Myocyte (in vitro differentiated cells): ENCODE data around the gene KCNQ1. TPM values are rescaled to one million over a fixed set of nuclear protein-coding genes. Genes with fewer than 3 reads are reported as not detected.

Source experiments
- DNase-seq: peaks from one replicate; pipeline ENCODE4 v3.0.0-alpha.2; 2012; ENCODE audit warnings: low read depth
- total RNA-seq: library from RNA; depleted of rRNA; stranded (reverse); fragments of >200 nt; gene quantifications from 2 replicates; pipeline ENCODE4 v1.2.3, GENCODE V29; 2014

KCNQ1 gene
- total RNA-seq, 1 donor from 2014 or later: 0.32 TPM

DNA sequence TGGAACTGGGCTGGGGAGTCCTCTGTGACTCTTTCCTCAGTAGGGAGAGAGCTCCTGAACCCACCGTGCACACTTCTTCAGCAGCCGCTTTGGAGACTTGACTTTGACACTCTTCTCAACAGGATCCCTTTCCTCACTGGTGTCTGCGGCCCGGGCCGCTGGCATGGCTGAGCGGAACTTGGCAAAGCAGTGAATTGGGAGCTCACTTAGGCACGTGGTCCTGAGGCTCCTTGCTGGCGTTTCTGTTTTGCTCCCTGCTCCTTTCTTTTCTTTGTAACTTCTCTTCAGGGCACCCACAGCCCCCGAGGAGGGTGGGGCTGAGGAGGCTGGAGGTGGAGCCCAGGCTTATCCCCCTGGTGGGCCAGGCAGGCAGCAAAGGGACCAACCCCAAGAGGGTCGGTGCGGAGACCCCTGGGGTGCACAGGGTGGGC is 263.4 kb downstream of the KCNQ1 start:
- no peak for DNase-seq

DNA sequence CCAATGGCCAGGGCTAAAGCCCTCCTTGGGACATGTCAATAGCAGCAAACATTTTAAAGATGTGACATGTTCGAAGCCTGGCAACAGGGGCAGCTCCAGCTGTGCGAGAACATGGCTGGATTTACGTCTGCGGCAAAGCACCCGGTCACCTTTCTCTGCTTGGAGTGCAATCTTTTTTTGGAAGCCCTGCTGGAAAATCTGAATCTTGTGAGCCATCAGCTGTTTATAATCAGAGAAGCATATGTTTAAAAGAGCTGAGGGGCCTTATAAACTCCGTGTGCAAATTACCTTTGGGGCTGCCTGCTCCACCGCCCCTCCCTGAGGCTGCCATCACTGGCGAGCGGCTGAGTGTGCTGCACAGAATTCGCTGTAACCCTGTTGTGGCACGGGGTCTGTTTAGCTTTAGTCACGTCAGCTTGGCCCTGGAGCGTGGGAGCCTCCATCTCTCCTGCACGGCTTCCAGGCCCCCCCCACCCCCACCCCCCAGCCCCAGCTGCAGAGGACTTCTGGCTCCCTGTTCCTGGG is 264.0 kb downstream of the KCNQ1 start:
- no peak for DNase-seq

DNA sequence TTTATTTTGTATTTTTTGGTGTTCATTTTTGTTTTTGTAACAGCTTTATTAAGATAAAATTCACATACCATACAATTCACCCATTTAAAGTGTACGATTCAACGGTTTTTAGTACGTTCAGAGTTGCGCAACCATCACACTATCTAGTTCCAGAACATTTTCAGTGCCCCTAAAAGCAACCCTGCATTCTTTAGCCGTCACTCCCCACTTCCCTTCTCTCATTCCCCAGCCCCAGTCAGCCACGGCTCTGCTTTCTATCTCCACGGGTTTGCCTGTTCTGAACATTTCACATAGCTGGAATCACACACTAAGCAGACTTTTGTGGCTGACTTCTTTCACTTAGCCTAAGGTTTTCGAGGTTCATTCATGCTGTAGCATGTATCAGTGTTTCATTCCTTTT is 264.6 kb downstream of the KCNQ1 start:
- no peak for DNase-seq

GRCh38 chr11:2711161-2711560 is 266.4 kb downstream of the KCNQ1 start:
- DNase-seq: no peak

DNA sequence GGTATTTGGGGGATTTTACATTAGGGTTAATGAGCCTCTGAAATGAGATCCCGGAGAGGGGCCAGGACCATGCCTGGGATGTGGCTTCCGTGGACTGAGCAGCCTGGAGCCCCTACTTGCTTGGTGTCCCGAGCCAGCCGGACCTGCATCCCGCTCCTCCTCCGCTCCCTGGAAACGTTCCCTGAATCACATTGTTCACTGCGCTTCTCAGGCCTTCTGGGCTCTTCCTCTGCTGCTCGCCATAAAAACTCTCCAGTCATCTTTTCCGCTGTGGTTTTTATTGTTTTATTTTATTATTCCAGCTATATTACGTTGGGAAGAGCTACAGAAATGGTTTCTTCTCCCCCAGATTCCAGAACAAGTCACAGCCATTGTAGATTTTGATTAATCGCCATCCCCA is 268.3 kb downstream of the KCNQ1 start:
- no peak for DNase-seq

DNA sequence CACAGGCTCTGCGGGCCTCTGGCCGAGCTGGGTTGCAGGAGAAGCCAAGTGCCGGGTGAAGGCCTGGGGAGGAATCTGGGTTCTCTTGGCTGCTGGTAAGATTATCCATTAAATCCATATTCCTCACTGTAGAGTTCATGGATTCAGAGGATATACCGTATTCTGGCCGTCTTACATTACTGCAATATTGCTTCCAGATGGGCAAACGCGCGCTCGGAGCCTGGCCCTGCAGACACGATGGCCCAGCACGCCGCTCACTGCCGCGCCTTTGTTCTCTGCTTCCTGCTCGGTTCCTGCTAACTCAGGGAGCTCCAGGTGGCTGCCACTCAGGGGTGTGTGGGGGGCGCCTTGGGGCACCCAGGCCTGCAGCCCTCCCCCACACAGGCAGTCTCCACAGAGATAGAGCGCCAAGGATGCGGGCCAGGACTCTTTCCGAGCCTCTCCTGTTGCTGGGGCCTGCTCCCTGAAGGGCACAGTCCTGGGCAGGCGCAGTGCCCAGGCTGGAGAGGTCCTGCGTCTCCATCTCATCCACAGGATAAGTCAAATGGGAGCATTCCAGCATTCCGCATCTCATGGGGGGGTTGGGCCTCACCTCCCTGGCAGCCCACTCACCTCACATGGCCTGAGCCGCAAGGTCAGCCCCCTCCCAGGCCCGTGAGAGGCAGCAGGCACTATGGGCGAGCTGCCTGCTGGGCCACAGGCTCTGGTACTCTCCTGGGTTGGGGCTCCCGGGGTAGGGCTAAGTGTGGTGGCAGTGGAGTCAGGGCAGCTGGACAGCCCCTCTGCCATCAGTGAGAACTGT is 269.1 kb downstream of the KCNQ1 start:
- no peak for DNase-seq

DNA sequence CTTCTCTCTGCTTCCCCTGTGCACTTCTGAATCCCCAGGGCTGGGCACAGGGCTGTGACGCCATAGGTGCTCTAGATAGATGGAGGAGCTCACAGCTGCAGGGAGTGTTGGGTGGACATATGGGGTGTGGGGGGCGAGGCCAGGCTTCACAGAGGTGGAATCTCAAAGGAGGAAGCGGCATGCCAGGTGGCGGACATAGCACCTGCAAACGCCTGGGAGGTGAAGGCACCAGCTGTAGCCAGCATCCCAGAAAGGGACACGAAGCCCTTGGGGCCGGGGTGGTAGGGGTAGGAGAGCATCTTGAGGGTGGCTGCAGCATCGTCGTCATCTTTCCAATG is 269.6 kb downstream of the KCNQ1 start:
- DNase-seq: no peak

- no peak for DNase-seq
Observed at GRCh38 chr11:2714871-2715270, 270.1 kb downstream of the KCNQ1 start.

DNA sequence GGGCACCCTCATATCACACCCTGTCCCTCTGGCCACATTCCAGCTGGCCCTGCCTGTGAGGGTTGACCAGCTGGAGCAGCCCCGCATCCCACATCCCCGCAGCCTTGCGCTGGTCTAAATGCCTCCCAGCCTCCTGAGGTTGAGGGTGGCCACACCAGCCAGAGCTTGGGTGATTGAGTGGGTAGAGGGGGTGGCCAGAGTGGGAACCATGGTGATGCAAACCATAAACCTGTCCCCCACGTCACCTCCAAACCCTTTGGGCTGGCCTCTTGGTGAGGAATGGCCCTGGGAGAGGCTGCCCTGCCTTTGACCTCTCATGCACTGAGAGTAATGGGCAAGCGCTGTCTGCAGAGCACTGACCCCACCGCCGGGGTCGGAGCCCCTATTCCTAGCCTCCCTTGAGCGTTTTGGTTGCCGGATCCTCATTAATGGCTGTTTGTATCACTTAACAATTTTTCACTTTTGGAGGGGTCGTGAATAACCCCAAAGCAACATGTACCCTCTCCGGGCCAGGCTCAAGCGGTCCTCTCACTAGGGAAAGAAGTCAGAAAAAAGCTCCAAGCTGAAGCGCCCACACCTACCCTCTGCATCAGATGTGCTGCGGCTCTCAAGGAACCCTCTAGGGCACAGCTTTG is 271.0 kb downstream of the KCNQ1 start:
- DNase-seq: no peak

DNA sequence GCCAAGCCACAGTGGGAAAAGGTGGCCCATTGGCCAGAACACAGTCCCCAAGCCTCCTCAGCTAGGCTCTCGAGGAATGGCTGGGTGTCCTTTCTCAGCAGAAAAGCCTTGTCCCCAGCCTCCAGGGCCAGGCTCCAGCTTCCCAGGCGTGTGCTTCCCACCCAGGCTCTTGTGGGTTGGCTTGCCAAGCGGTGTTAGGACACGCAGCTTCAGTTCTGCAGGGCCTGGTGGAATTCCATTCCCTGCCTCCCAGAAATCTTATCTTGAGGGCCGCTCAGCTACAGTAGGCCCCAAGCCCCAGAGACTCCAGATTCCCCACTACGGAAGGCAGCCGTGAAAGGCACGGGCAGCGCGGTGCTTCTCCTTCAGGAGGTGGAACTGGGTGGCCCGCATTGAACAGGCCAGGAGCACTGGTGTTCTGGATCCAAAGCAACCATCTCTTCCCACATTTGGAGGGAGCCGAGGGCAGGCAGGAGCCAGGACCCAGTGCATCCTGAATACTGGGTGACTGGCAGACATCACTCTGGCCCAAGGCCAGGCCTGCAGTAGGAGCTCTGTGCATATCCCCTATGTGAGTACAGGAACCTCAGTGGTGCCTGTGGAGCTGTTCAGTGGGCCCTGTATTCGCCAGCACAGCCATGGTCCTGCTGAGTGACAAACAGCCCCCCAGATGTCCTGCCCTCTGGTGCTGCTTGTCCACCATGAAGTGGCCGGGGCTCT is 271.7 kb downstream of the KCNQ1 start:
- DNase-seq: peak; percentile 41

GRCh38 chr11:2717561-2718325 is 272.9 kb downstream of the KCNQ1 start:
- no peak for DNase-seq

- no peak for DNase-seq
Observed at GRCh38 chr11:2718817-2719438, 274.1 kb downstream of the KCNQ1 start.

- DNase-seq: no peak
Observed at GRCh38 chr11:2719831-2720590, 275.2 kb downstream of the KCNQ1 start.

GRCh38 chr11:2721210-2721916 is 276.6 kb downstream of the KCNQ1 start:
- no peak for DNase-seq

GRCh38 chr11:2722955-2723354 is 278.1 kb downstream of the KCNQ1 start:
- no peak for DNase-seq

GRCh38 chr11:2724104-2724503 is 279.3 kb downstream of the KCNQ1 start:
- no peak for DNase-seq

DNA sequence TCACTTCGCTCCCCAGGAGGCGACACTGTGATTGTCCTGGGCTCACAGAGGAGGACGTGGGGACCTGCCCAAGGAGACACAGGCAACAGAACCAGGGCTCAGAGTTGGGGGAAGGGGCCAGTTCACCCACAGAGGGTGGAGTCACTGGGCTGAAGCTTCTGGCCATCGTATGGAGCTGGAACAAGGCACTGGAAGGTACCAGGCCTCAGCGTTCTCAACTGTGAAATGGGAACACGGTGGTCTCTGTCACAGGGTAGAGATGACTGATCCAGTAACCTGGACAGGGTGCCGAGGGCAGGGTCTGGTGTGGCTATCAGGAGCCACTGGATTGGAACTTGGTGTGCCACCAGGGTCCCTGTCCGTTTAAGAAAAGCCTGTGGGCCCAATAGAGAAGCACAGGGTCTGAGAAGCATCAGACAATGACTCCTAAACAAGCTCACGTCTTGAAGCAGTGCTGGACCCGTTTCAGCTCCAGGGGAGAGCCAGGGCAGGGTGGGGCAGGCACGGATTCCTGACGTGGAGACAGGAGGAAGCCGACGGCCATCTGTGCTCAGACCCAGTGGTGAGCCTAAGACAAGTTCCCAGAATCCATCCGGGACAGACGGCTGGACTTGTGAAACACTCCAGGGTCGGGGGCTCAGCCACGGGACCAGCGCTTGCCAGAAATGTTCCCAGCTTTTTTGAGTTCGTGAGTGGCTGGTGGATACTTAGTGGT is 280.0 kb downstream of the KCNQ1 start:
- peak; percentile 32 for DNase-seq

DNA sequence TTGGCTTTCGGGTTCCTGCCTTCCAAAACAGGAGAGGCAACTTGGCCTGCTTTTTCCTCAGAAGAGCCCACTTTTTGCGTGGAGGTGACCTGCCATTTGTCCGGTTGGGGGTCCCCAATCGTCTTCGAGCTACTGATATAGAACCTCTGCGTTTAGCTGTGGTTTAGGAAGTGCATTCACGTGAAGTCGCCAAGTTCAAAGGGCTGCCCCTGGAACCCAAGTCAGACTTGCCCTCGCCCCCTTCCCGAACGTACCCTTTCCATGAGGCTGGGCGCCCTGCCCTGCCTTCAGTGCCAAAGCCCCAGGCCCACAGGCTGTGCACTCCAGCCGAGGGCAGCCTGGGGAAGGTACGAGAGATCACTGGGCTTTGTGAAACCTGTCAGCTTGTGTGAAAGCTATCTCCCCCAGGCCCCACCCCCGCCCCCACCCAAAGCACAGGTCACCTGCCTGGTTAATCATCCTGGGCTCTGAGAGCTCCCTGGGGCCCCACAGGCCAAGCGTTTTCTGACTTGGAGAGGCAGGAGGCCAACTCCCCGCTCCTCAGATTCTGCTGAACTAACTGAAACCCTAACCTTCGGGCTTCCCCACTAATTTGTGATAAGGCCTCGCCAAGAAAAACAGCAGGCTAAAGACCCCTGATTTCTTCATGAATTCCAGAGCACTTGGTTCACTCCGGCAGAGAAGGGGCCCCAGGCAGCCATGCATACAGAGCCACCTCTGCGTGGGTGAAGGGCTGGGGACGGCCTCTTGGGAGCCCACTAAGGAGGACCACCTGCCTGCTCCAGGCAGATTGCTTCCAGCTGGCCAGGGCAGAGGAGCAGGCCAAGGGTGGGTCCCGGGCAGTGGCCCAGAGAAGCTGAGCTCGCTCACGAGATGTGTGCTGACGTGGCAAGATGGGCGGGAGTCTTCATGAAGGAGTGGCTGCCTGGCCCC is 280.8 kb downstream of the KCNQ1 start:
- DNase-seq: peak; percentile 41
